ENCODE data around the gene FST.

- TF ChIP-seq POLR2A (IDR thresholded peaks at IDR 0.05; ENCODE audit: low read length) = no peak
- TF ChIP-seq GATA1 (IDR thresholded peaks at IDR 0.05; ENCODE audit: low read depth, low read length) = no peak
Measured at GRCh38 chr5:53433026-53433425, 47.4 kb upstream of the FST start.

Measured in erythroblast (primary cell).